Parathyroid adenoma (tissue), 2 donors: ENCODE results near the gene HNMT.

Experiments
- H2AFZ ChIP-seq: fragments of 300-600 bp; sonication (generic); one replicate; pipeline ENCODE4 v1.7.0; 2017; ENCODE audit warnings: antibody characterized with exemption, mild to moderate bottlenecking
- H3K27ac ChIP-seq: fragments of 300-600 bp; sonication (generic); one replicate; pipeline ENCODE4 v1.7.0; 2017
- H3K27me3 ChIP-seq: fragments of 300-600 bp; sonication (generic); one replicate; pipeline ENCODE4 v1.7.0; 2017; ENCODE audit warnings: low read length; ENCODE audit not compliant: control insufficient read depth, insufficient read depth
- H3K36me3 ChIP-seq: fragments of 300-600 bp; sonication (generic); one replicate; pipeline ENCODE4 v1.7.0; 2017; ENCODE audit warnings: low read length; ENCODE audit not compliant: control insufficient read depth, insufficient read depth
- H3K4me1 ChIP-seq: fragments of 300-600 bp; sonication (generic); one replicate; pipeline ENCODE4 v1.7.0; 2017; ENCODE audit warnings: control low read depth
- H3K4me2 ChIP-seq: fragments of 300-600 bp; sonication (generic); one replicate; pipeline ENCODE4 v1.7.0; 2017; ENCODE audit warnings: low read length
- H3K4me3 ChIP-seq: fragments of 300-600 bp; sonication (generic); one replicate; pipeline ENCODE4 v1.7.0; 2017; ENCODE audit warnings: low read depth, low read length
- H3K79me2 ChIP-seq: fragments of 300-600 bp; sonication (generic); one replicate; pipeline ENCODE4 v1.7.0; 2017; ENCODE audit warnings: control low read depth
- H3K9ac ChIP-seq: fragments of 300-600 bp; sonication (generic); one replicate; pipeline ENCODE4 v1.7.0; 2017; ENCODE audit warnings: mild to moderate bottlenecking
- H3K9me3 ChIP-seq: fragments of 300-600 bp; sonication (generic); one replicate; pipeline ENCODE4 v1.7.0; 2017; ENCODE audit warnings: low read length; ENCODE audit not compliant: control insufficient read depth
- CTCF ChIP-seq: fragments of 300-600 bp; sonication (generic); IDR thresholded peaks from one replicate; pipeline ENCODE4 v1.7.0; 2017; ENCODE audit warnings: antibody characterized with exemption, mild to moderate bottlenecking
- donor health status: primary hyperparathyroidism.

HNMT gene

DNA sequence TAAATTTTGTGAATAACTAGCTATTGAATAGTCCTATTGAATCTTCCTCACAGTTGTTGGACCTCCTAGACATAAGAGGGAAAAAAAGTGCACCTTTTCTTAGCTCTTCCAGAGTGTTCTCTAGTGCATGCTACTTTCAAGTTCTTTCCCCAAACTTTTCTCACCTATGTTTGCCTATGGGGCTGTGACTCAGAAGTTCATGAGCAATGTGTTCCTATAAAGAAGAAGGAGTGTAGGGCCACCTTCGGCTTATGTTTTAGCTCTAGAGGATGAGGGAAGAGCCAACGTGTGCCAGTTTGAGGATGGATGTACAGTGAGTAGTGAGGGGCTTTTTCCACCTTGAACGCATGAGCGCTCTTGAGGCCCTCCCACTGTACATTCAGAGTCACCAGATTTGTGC lies 27.0 kb upstream of the HNMT start:
- TF ChIP-seq CTCF = no peak

GRCh38 chr2:137937778-137938177 lies 26.5 kb upstream of the HNMT start:
- no peaks in the 10 kb centered on the region for H3K79me2 ChIP-seq
- H3K4me2 ChIP-seq = no peak overlapping the region
- H3K27ac ChIP-seq = no peak overlapping the region
- no peak overlapping the region for H2AFZ ChIP-seq
- no peaks in the 10 kb centered on the region for H3K4me1 ChIP-seq
- no peaks in the 10 kb centered on the region for H3K9me3 ChIP-seq
- H3K27me3 ChIP-seq = no peaks in the 10 kb centered on the region
- H3K36me3 ChIP-seq = no peaks in the 10 kb centered on the region
- H3K4me3 ChIP-seq = no peak overlapping the region
- H3K9ac ChIP-seq = no peak overlapping the region
- TF ChIP-seq CTCF = no peak

More for the DNA sequence above, 27.0 kb upstream of the HNMT start:
- Histone ChIP-seq H3K4me1 (no peaks in the 10 kb centered on the region), H3K9ac (no peak overlapping the region), H3K4me2 (no peak overlapping the region), H3K9me3 (no peaks in the 10 kb centered on the region), H3K79me2 (no peaks in the 10 kb centered on the region), H2AFZ (no peak overlapping the region), H3K27me3 (no peaks in the 10 kb centered on the region), H3K4me3 (no peak overlapping the region), H3K27ac (no peak overlapping the region), H3K36me3 (no peaks in the 10 kb centered on the region)

DNA sequence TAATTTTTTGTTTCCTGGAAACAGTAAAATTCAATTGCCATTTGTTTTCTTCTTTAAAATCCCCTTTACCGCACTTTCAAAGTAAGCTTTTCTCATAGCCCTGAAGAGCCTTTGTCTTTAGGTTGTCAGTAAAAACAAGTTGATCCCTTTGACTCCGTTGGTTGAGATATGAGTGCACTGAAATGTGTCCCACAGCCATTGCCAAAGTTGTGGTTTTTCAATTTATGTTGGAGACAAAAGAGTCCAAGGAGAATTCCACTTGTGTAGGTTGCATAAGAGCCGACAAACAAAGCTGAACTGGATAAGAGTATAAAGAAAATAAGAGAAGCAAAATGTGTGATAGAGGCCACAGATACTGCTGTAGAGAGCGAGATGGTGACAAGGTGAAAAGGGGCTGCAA lies 26.1 kb upstream of the HNMT start:
- H3K27me3 ChIP-seq = no peaks in the 10 kb centered on the region
- H3K79me2 ChIP-seq = no peaks in the 10 kb centered on the region
- no peak for TF ChIP-seq CTCF
- H3K4me3 ChIP-seq = no peak overlapping the region
- no peak overlapping the region for H3K27ac ChIP-seq
- no peaks in the 10 kb centered on the region for H3K9me3 ChIP-seq
- no peak overlapping the region for H3K4me2 ChIP-seq
- H3K9ac ChIP-seq = no peak overlapping the region
- no peaks in the 10 kb centered on the region for H3K36me3 ChIP-seq
- no peaks in the 10 kb centered on the region for H3K4me1 ChIP-seq
- H2AFZ ChIP-seq = no peak overlapping the region

DNA sequence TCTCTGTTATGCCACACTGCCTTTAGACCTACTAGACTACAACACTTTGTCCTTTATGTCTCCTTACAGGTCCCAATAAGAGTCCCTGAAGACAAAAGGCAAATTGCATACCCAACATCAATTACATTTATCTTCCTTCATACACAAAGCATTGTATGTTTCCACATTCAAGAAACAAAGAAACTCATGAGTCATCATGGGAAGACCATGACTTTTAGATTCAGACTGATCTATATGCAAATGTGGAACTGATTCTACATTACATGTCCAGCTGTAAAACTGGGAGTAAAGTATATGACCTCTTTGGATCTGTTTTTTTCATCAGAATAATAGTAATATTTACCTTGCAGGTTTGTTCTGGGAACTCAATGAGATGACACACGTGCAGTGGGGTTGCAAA lies 25.2 kb upstream of the HNMT start:
- H3K9ac ChIP-seq = no peak overlapping the region
- H3K4me3 ChIP-seq = no peak overlapping the region
- H3K4me1 ChIP-seq = no peaks in the 10 kb centered on the region
- no peak for TF ChIP-seq CTCF
- H3K4me2 ChIP-seq = no peak overlapping the region
- H2AFZ ChIP-seq = no peak overlapping the region
- H3K36me3 ChIP-seq = no peaks in the 10 kb centered on the region
- no peaks in the 10 kb centered on the region for H3K9me3 ChIP-seq
- no peak overlapping the region for H3K27ac ChIP-seq
- no peaks in the 10 kb centered on the region for H3K27me3 ChIP-seq
- no peaks in the 10 kb centered on the region for H3K79me2 ChIP-seq

DNA sequence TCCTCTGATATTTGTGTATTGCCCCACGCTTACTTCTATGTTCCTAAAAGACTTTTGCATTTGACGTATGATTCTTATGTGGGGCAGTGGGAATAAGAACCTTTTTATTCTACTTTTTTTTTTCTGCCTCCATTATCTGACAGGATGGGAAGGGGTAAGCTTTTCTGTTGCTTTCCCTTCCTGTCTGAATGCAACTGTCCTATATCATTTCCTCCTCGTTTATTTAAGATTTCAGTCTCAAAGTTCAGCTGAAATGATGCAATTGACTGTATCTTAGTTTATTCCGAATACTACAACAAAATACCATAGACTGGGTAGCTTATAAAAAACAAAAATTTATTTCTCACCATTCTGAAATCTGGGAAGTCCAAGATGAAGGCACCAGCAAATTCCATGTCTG lies 24.1 kb upstream of the HNMT start:
- Histone ChIP-seq H3K79me2 (no peaks in the 10 kb centered on the region), H3K4me1 (no peaks in the 10 kb centered on the region), H3K27ac (no peak overlapping the region), H3K4me3 (no peak overlapping the region), H3K27me3 (no peaks in the 10 kb centered on the region), H3K36me3 (no peaks in the 10 kb centered on the region), H2AFZ (no peak overlapping the region), H3K9me3 (no peaks in the 10 kb centered on the region), H3K9ac (no peak overlapping the region), H3K4me2 (no peak overlapping the region)
- no peak for TF ChIP-seq CTCF
